Psoas muscle (tissue), 8 donors: ENCODE measurements around the gene DCANP1. TPM values are rescaled to one million over a fixed set of nuclear protein-coding genes. Genes with fewer than 3 reads are reported as not detected.
A peak's percentile ranks its signal among the peaks of the same experiment; 100 is the strongest.

Experiments used
- ATAC-seq, 4 donors: fragments of 200-7000 bp; cut with Tn5 transposase; one replicate each; pipeline ENCODE4 v1.9.1; 2020; ENCODE audit warnings: moderate library complexity in 3 of 4, mild to moderate bottlenecking in 2 of 4
- DNase-seq, 2 donors: peaks; one replicate each; pipeline ENCODE4 v3.0.0-alpha.2; 2020
- H3K27ac ChIP-seq: fragments of 200-600 bp; one replicate; pipeline ENCODE4 v1.8.0; 2022
- H3K27me3 ChIP-seq, 3 donors: fragments of 200-600 bp in 1 of 3; one replicate each; pipeline versions ENCODE4 v1.6.1 to v1.8.0; 2013 to 2022; ENCODE audit warnings: low read length in 2 of 3, mild to moderate bottlenecking in 2 of 3, moderate library complexity in 1 of 3; ENCODE audit not compliant: insufficient read depth in 3 of 3
- H3K36me3 ChIP-seq, 2 donors: fragments of 200-600 bp in 1 of 2; one replicate each; pipeline versions ENCODE4 v1.6.1 to v1.8.0; 2013 to 2022; ENCODE audit warnings: low read depth in 1 of 2, mild to moderate bottlenecking in 1 of 2, moderate library complexity in 1 of 2; ENCODE audit not compliant: insufficient read depth in 1 of 2
- H3K4me1 ChIP-seq: fragments of 200-600 bp; one replicate; pipeline ENCODE4 v1.8.0; 2022
- H3K4me3 ChIP-seq: fragments of 200-600 bp; one replicate; pipeline ENCODE4 v1.8.0; 2022; ENCODE audit warnings: mild to moderate bottlenecking
- H3K9me3 ChIP-seq: fragments of 200-600 bp; one replicate; pipeline ENCODE4 v1.8.0; 2022
- CTCF ChIP-seq: fragments of 200-600 bp; IDR thresholded peaks from one replicate; pipeline ENCODE4 v1.8.0; 2022; ENCODE audit warnings: antibody characterized with exemption
- WGBS, 3 donors: extraction: QIAGEN DNeasy Blood & Tissue Kit; methylation state at CpG; one replicate each; pipeline versions ENCODE4 v1.1.6 to v1.1.7; 2013; 5-methylcytosine and 5-hydroxymethylcytosine counted together
- intact Hi-C, 2 donors: fragments of 100-400 bp; cut with DNase I; formaldehyde crosslinking; loops; one replicate each; pipeline versions ENCODE4 v1.11.0 to v1.14.2; 2022
- polyA plus RNA-seq, 3 donors: library from polyadenylated mRNA; stranded (reverse); fragments of 200-250 nt; gene quantifications; one replicate each; pipeline ENCODE4 v1.2.3, GENCODE V29; 2013
- total RNA-seq, 4 donors: library from RNA; stranded (reverse); fragmentation: NEBNext Ultra II Directional in 2 of 4; extraction: Animal tissue kit (Norgen Biotek cat#: 25700) in 2 of 4; gene quantifications; one replicate each; pipeline versions ENCODE4 v1.2.1 to v1.2.4, GENCODE V29; 2021 to 2023
- donor health status: healthy with polysubstance abuse.
- donor health status: DM: no; HTN: no; CAD: no; lungs with moderate emphysema.
- donor health status: Bipolar disorder and iron deficiency.
- donor health status: healthy.
- donor health status: DM: yes; HTN: yes; CAD: no.
- donor health status: DM: no; HTN: no; CAD: no.
- donor health status: DM: no; HTN: no; CAD: no.
- donor health status: DM: yes; HTN: yes; CAD: no.

DCANP1 gene
- total and polyA plus RNA-seq, 7 donors: 0.01 TPM; not detected in 6

DNA sequence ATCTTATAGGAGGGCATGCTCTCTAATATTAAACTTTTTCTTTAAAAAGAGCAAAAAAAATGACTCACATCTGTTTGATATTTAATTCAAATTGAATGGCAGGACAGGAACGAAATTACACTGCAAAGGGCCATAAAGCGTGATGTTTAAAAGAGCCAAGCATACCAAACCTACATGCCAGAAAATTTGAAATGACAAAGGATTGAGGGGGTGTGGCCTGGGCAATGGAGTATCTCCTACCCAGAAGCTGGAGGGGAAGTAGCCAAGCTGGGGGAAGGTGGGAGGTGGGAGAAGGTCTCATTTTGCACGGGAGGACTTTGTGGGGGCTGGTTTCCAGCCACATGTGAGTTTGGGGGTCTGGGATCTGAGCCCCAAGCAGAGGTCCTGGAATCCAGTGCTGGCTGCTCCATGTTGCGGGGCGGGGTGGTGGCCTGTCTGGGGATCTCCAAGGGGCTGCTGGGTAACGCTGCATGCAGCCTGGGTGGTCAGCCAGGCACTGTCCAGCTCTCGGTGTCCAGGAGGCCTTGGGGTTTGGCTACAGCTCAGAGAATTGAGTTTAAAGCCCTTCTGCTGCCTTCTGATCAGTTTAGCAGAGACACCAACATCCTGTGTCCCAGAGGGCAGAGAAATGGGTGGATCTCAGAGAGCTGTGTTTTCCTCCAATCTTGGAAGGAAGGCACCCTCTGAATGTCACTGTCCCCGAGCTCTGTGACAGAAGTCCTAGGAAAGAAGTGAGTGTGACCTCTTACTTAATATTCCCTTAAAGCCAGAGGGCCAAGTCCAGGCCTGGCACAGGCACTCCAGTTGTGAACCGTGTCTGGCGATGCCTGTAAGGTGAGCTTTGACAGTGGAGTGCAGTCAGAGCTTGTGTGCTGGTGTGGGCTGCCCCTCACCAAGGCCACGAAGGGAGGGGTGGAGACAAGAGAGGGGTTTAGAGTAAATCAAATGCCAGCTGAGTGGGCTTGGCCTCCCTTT, 7.6 kb downstream of the DCANP1 start:
- no peak overlapping the region for H3K4me3 ChIP-seq
- no peaks in the 10 kb centered on the region for H3K9me3 ChIP-seq
- DNase-seq (no peak), ATAC-seq (no peak)
- no peaks in the 10 kb centered on the region for H3K36me3 ChIP-seq
- no peaks in the 10 kb centered on the region for H3K27me3 ChIP-seq
- peaks cover 23% of the 10 kb centered on the region for H3K4me1 ChIP-seq
- H3K27ac ChIP-seq: no peak overlapping the region
- intact Hi-C loops: no loop called here
- TF ChIP-seq CTCF: no peak
- WGBS, 3 donors: 63 to 77% (median 64%) methylated on average over 11 of the region's 11 CpGs

DNA sequence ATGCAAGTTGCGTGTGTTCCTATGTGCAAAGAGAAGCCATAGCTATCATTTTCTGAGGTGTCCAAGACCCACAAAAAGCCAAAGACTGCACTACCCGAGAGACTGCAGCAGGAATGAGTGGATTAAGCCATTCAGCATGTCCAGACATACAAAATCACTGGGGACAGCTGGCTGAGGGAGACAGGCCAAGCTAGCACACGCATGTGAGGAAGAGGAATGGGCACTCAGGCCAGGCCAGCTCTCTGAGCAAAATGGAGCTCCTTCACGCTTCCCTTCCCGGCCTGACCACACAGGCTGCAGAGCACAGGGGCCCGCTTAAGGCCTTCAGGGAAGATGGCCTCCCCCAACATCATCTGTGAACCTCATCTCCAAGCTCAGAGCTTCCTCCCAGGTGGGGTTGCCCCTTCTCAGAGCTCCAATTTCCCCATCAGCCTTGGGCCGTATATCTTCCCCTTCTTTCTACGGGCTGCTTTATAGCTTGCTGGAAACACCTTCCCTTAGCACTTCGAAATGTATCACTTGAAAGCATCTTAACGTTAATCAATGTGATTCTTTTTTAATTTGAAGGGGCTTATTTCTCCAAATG, 8.4 kb downstream of the DCANP1 start:
- DNase-seq (no peak), ATAC-seq (peak in 2 of 4 donors; percentile 10 to 16)
- peak overlapping the region; percentile 75 for H3K27ac ChIP-seq
- H3K4me1 ChIP-seq: peaks cover 31% of the 10 kb centered on the region
- no peaks in the 10 kb centered on the region for H3K27me3 ChIP-seq
- WGBS, 3 donors: 70 to 77% (median 71%) methylated on average over 10 of the region's 10 CpGs
- no peaks in the 10 kb centered on the region for H3K9me3 ChIP-seq
- H3K4me3 ChIP-seq: no peak overlapping the region
- intact Hi-C loops: no loop called here
- TF ChIP-seq CTCF: no peak
- no peaks in the 10 kb centered on the region for H3K36me3 ChIP-seq

- Histone ChIP-seq H3K36me3 (no peaks in the 10 kb centered on the region), H3K9me3 (no peaks in the 10 kb centered on the region), H3K4me1 (peaks cover 31% of the 10 kb centered on the region), H3K4me3 (no peak overlapping the region), H3K27me3 (no peaks in the 10 kb centered on the region), H3K27ac (peak overlapping the region; percentile 75)
- intact Hi-C loops: no loop called here
- peak; percentile 3 for TF ChIP-seq CTCF
- 25 to 29% (median 25%) methylated on average over 13 of the region's 13 CpGs for WGBS, 3 donors
- DNase-seq (peak; percentile 82 to 91), ATAC-seq (peak; percentile 71 to 79 (median 77))
Observed at GRCh38 chr5:135437796-135438560, 9.2 kb downstream of the DCANP1 start.

GRCh38 chr5:135437422-135437795, 9.7 kb downstream of the DCANP1 start:
- H3K27me3 ChIP-seq: no peaks in the 10 kb centered on the region
- peaks cover 35% of the 10 kb centered on the region for H3K4me1 ChIP-seq
- TF ChIP-seq CTCF: no peak
- no peaks in the 10 kb centered on the region for H3K36me3 ChIP-seq
- H3K27ac ChIP-seq: peak overlapping the region; percentile 75
- ATAC-seq (no peak), DNase-seq (no peak)
- no peak overlapping the region for H3K4me3 ChIP-seq
- H3K9me3 ChIP-seq: no peaks in the 10 kb centered on the region
- 81 to 87% (median 81%) methylated on average over 7 of the region's 7 CpGs for WGBS, 3 donors
- intact Hi-C loops: no loop called here
